Aorta (tissue), 5 donors: ENCODE data around the gene LRRC17. TPM values are rescaled to one million over a fixed set of nuclear protein-coding genes. Genes with fewer than 3 reads are reported as not detected.

ENCODE experiments used
- ATAC-seq: fragments of 200-7000 bp; cut with Tn5 transposase; one replicate; pipeline ENCODE4 v1.9.1; 2022; ENCODE audit warnings: moderate library complexity; ENCODE audit not compliant: low FRiP score
- DNase-seq, 2 donors: peaks; one replicate each; pipeline ENCODE4 v3.0.0-alpha.2; 2020
- H3K27ac ChIP-seq, 2 donors: one replicate each; pipeline ENCODE4 v1.5.1; 2013; ENCODE audit warnings: low read length in 2 of 2, mild to moderate bottlenecking in 2 of 2, moderate library complexity in 2 of 2, control low read depth in 1 of 2, inconsistent platforms in 1 of 2, low read depth in 1 of 2
- H3K27me3 ChIP-seq, 2 donors: one replicate each; pipeline ENCODE4 v1.6.1; 2013; ENCODE audit warnings: control low read depth in 1 of 2, low read length in 1 of 2, mild to moderate bottlenecking in 1 of 2, moderate library complexity in 1 of 2; ENCODE audit not compliant: insufficient read depth in 2 of 2, control insufficient read depth in 1 of 2
- H3K36me3 ChIP-seq, 2 donors: one replicate each; pipeline ENCODE4 v1.6.1; 2013; ENCODE audit warnings: control low read depth in 1 of 2, low read length in 1 of 2, mild to moderate bottlenecking in 1 of 2; ENCODE audit not compliant: insufficient read depth in 2 of 2, control insufficient read depth in 1 of 2
- H3K4me1 ChIP-seq, 2 donors: one replicate each; pipeline ENCODE4 v1.6.1; 2013; ENCODE audit warnings: low read length in 2 of 2, control low read depth in 1 of 2, mild to moderate bottlenecking in 1 of 2, moderate library complexity in 1 of 2; ENCODE audit not compliant: insufficient read depth in 2 of 2, control insufficient read depth in 1 of 2
- H3K4me3 ChIP-seq, 2 donors: one replicate each; pipeline ENCODE4 v1.5.1; 2013; ENCODE audit warnings: low read length in 2 of 2, control low read depth in 1 of 2, mild to moderate bottlenecking in 1 of 2
- H3K9me3 ChIP-seq: one replicate; pipeline ENCODE4 v1.6.1; 2013; ENCODE audit warnings: mild to moderate bottlenecking, low read length; ENCODE audit not compliant: control insufficient read depth
- WGBS, 2 donors: extraction: QIAGEN DNeasy Blood & Tissue Kit; methylation state at CpG; one replicate each; pipeline ENCODE4 v1.1.7; 2013; 5-methylcytosine and 5-hydroxymethylcytosine counted together
- intact Hi-C, 2 donors: fragments of 100-400 bp; cut with DNase I; formaldehyde crosslinking; loops; one replicate each; pipeline versions ENCODE4 v1.14.2 to v1.15.0; 2022
- polyA plus RNA-seq, 2 donors: library from polyadenylated mRNA; stranded (reverse); fragments of 200-250 nt; gene quantifications; one replicate each; pipeline ENCODE4 v1.2.3, GENCODE V29; 2013
- total RNA-seq, 2 donors: library from RNA; stranded (reverse); fragmentation: NEBNext Ultra II Directional; extraction: Animal tissue kit (Norgen Biotek cat#: 25700); gene quantifications; one replicate each; pipeline ENCODE4 v1.2.1, GENCODE V29; 2021
- donor health status: healthy with polysubstance abuse.
- donor health status: Bipolar disorder and iron deficiency.
- donor health status: DM: no; HTN: no; CAD: no.
- donor health status: DM: no; HTN: no; CAD: no.
- donor health status: DM: yes; HTN: yes; CAD: no.

Gene LRRC17
- total and polyA plus RNA-seq, 4 donors: 8.1 to 69.6 (median 24.6) TPM

- Histone ChIP-seq H3K27ac (peak overlapping the region; percentile 9 to 80), H3K27me3 (no peaks in the 10 kb centered on the region)
- peak; percentile 76 for ATAC-seq
Measured at GRCh38 chr7:102875700-102876295, 37.0 kb upstream of the LRRC17 start.

DNA sequence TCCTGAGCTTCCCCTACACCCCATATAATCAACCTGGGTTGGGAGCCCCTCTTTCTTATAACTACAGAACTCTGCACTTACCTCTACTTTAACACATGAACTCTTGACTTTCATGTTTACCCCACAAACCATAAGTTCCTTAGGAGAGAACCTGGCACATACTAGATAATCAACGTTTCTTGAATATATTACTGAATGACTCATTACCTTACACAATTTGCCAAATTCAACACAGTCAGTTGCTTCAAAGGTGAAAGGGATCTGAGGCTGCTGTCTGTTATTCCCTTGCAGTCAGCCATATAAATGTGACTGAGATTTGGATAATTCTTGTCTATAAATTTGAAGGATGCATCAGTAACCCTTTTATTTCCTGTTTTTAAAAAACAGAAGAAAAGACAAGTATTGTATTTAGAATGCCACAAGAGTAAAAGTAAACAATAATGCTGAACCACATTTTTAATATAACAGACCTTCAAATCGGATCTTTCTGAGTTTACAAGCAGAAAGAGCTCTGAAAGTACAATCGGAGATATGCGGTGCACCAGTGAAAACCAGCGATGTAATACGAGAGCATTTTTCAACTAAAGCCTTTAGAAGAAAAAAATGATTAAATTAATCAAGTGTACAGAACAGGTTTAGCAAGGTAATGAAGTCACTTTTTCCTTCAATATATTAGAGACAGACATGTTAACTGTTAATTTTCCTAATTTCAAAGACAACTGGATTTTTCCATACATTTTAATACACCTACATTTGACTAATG, 29.5 kb upstream of the LRRC17 start:
- WGBS, 2 donors: 69% methylated on average over 6 of the region's 6 CpGs
- H3K27me3 ChIP-seq: no peaks in the 10 kb centered on the region
- H3K9me3 ChIP-seq: no peaks in the 10 kb centered on the region
- H3K36me3 ChIP-seq: no peaks in the 10 kb centered on the region
- intact Hi-C loops: no loop called here
- no peak overlapping the region for H3K27ac ChIP-seq
- H3K4me3 ChIP-seq: no peak overlapping the region
- no peaks in the 10 kb centered on the region for H3K4me1 ChIP-seq
- ATAC-seq (no peak), DNase-seq (no peak)

More at GRCh38 chr7:102875700-102876295, 37.0 kb upstream of the LRRC17 start:
- H3K36me3 ChIP-seq: peaks cover 0 to 2% of the 10 kb centered on the region in 2 donors
- peaks cover 0 to 1% of the 10 kb centered on the region in 2 donors for H3K4me1 ChIP-seq
- DNase-seq: no peak
- whole genome bisulfite sequencing, 2 donors: 91 to 94% methylated on average over 3 of the region's 3 CpGs
- intact Hi-C loops: loop anchor here in 1 of 2 donors (5.0 kb wide), 1 partner anchor 117 kb away; no protein-coding TSS in a partner anchor
- no peak overlapping the region for H3K4me3 ChIP-seq
- peaks cover 2% of the 10 kb centered on the region for H3K9me3 ChIP-seq

DNA sequence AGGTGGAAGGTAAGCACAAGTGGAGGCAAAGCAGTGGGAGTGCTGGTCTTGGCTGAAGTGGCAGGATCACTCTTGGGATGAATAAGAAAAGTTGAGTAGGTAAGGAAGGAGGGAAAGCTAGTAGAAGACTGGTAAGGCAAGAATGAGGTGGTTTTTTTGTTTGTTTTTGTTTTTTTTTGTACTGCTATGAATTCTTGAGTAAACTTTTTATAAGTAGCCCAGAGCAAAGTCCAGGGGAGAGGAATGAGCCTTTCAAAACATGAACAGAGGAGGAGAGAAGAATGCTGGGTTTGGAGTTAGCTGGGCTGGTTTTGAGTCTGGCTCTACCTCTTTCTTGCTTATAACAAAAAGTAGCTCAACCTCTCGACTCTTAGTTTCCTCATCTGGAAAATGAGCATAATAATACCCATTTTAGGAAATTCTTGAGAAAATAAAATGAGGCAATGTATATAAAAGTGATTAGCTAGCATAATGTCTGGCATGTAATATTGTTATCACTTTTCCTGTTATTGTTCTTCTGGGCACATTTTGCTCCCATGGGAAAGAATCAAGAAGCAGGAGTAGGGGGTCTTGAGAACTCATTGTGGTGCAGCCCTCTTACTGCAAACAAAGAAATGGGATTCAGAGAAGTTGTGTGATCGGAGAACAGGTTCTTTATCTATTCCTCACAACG, 24.1 kb upstream of the LRRC17 start:
- intact Hi-C loops: no loop called here
- H3K27me3 ChIP-seq: no peaks in the 10 kb centered on the region
- no peak overlapping the region for H3K4me3 ChIP-seq
- H3K27ac ChIP-seq: no peak overlapping the region
- 73 to 75% methylated on average over 3 of the region's 3 CpGs for WGBS, 2 donors
- DNase-seq (no peak), ATAC-seq (no peak)
- no peaks in the 10 kb centered on the region for H3K36me3 ChIP-seq
- no peaks in the 10 kb centered on the region for H3K9me3 ChIP-seq
- peaks cover 3 to 5% of the 10 kb centered on the region in 2 donors for H3K4me1 ChIP-seq

GRCh38 chr7:102889851-102890250, 22.9 kb upstream of the LRRC17 start:
- Histone ChIP-seq H3K9me3 (no peaks in the 10 kb centered on the region), H3K27me3 (no peaks in the 10 kb centered on the region), H3K4me1 (peaks cover 3 to 5% of the 10 kb centered on the region in 2 donors), H3K36me3 (no peaks in the 10 kb centered on the region), H3K27ac (no peak overlapping the region), H3K4me3 (no peak overlapping the region)
- 15 to 20% methylated on average over 2 of the region's 2 CpGs for WGBS, 2 donors
- intact Hi-C loops: loop anchor here in 1 of 2 donors (5.0 kb wide), 1 partner anchor 102 kb away; no protein-coding TSS in a partner anchor
- ATAC-seq: no peak
- DNase-seq: no peak

GRCh38 chr7:102890292-102890970, 22.4 kb upstream of the LRRC17 start:
- Histone ChIP-seq H3K4me1 (peaks cover 5 to 7% of the 10 kb centered on the region in 2 donors), H3K27me3 (no peaks in the 10 kb centered on the region), H3K9me3 (no peaks in the 10 kb centered on the region), H3K4me3 (no peak overlapping the region), H3K27ac (peak overlapping the region; percentile 62 to 77), H3K36me3 (no peaks in the 10 kb centered on the region)
- WGBS, 2 donors: 59 to 60% methylated on average over 2 of the region's 2 CpGs
- DNase-seq (no peak), ATAC-seq (peak; percentile 28)
- intact Hi-C loops: loop anchor here in 1 of 2 donors (5.0 kb wide), 1 partner anchor 102 kb away; no protein-coding TSS in a partner anchor

DNA sequence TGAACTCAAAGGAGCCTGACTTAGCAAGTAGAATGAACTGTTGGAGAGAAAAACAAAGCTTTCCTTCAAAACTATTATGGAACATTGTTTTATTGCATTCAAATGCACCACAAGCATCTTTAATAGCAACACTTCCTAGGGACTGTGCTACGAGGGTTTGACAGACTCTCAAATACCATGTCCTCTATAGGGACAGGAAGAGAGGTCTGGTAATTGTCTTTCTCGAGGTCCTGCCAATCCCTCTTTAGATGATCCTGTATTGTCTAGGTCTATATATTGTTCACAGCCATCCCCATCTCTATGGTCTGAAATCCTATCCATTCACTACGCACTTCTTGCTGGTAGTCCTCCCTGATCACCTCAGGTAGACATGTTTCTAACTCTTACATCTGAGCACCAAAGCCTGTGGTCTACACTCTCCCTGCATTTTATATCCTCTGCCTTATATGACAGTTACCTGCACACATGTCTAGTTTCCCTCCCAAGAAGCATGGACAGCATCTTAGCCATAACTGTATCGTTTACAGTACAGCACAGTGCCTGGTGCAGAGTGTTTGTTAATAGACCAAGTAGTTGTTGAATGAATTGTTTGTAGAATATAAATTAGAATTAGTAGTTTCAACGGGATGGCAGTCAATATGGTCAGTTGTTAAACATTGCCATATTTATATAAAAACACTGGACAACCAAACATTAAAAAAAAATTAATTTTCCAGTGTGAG, 21.7 kb upstream of the LRRC17 start:
- Histone ChIP-seq H3K27me3 (no peaks in the 10 kb centered on the region), H3K9me3 (no peaks in the 10 kb centered on the region), H3K27ac (peak overlapping the region; percentile 62 to 71), H3K4me3 (no peak overlapping the region), H3K4me1 (peaks cover 5 to 11% of the 10 kb centered on the region in 2 donors), H3K36me3 (no peaks in the 10 kb centered on the region)
- WGBS, 2 donors: 58 to 59% methylated on average over 5 of the region's 5 CpGs
- ATAC-seq: no peak
- intact Hi-C loops: loop anchor here in 1 of 2 donors (5.0 kb wide), 1 partner anchor 101 kb away; no protein-coding TSS in a partner anchor
- DNase-seq: no peak

DNA sequence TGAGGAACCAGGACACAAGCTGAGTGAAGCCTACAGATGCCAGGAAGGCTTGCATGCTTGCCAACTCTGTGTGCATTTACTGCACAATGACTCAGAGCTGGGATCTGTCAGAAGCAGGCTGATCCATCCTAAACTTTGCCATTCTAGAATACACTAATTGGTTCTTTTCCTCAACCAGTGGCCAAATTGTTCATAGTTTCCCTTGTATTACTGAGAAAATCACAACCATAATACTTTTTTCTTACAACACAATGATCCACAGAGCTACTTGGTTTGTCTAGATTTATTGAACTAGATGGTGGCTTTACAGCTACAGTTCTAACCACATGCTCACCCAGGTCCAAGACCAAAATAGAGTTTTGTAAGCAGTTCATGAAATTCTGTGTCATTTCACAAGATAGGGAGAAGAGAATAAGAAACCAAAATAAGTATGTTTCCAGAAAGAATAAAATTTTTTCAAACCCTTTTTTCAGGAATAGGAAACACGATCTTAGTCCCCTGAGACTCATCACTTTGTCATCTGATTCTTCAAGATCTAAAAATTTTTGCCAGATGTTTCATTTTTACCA, 21.0 kb upstream of the LRRC17 start:
- WGBS, 2 donors: 1 to 2% methylated on average over 1 of the region's 1 CpG

More for the DNA sequence above, 21.0 kb upstream of the LRRC17 start:
- DNase-seq (peak; percentile 80 to 82), ATAC-seq (peak; percentile 61)
- Histone ChIP-seq H3K36me3 (no peaks in the 10 kb centered on the region), H3K27ac (no peak overlapping the region), H3K4me1 (peaks cover 5 to 11% of the 10 kb centered on the region in 2 donors), H3K9me3 (no peaks in the 10 kb centered on the region), H3K4me3 (no peak overlapping the region), H3K27me3 (no peaks in the 10 kb centered on the region)
- intact Hi-C loops: loop anchor here in 1 of 2 donors (5.0 kb wide), 1 partner anchor 101 kb away; no protein-coding TSS in a partner anchor
